Ishikawa (cell line): ENCODE data around the gene NAA25.

ENCODE experiments used
- EGR1 ChIP-seq: IDR thresholded peaks from 2 replicates; pipeline ENCODE4 v1.6.1; 2012
- TAF1 ChIP-seq: IDR thresholded peaks from 2 replicates; pipeline ENCODE4 v1.6.1; 2012; ENCODE audit warnings: low read depth, mild to moderate bottlenecking
- TCF12 ChIP-seq: IDR thresholded peaks from 2 replicates; pipeline ENCODE4 v1.6.1; 2012; ENCODE audit warnings: low read depth

DNA sequence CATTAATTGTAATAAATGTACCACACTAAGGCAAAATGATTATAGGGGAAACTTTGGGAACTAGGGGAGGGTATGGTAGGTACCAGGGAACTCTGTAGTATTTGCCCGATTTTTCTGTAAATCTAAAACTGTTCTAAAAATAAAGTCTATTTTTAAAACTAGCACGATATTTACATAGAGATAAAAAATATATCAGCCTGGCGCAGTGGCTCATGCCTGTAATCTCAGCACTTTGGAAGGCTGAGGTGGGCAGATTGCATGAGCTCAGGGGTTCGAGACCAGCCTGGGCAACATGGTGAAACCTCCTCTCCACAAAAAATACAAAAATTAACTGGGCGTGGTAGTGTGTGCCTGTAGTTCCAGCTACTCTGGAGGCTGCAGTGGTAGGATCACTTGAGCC lies 128.0 kb downstream of the NAA25 start:
- TF ChIP-seq EGR1 (no peak), TAF1 (no peak), TCF12 (no peak)
